Mucosa of stomach (tissue), 1 donor: Measurements from ENCODE around the gene FAM110D.

ENCODE experiments used
- H3K27me3 ChIP-seq: one replicate; pipeline ENCODE4 v1.7.0; 2013; ENCODE audit warnings: mild to moderate bottlenecking, low read length; ENCODE audit not compliant: control insufficient read depth, insufficient read depth
- H3K36me3 ChIP-seq: one replicate; pipeline ENCODE4 v1.7.0; 2013; ENCODE audit warnings: low read length; ENCODE audit not compliant: control insufficient read depth, insufficient read depth
- H3K4me1 ChIP-seq: one replicate; pipeline ENCODE4 v1.7.0; 2013; ENCODE audit warnings: mild to moderate bottlenecking, low read length; ENCODE audit not compliant: control insufficient read depth, insufficient read depth
- H3K4me3 ChIP-seq: one replicate; pipeline ENCODE4 v1.7.0; 2013; ENCODE audit warnings: low read length
- H3K9ac ChIP-seq: one replicate; pipeline ENCODE4 v1.7.0; 2013; ENCODE audit warnings: mild to moderate bottlenecking, low read length, moderate library complexity
- H3K9me3 ChIP-seq: one replicate; pipeline ENCODE4 v1.7.0; 2013; ENCODE audit warnings: mild to moderate bottlenecking, low read length, moderate library complexity; ENCODE audit not compliant: control insufficient read depth
- donor health status: Pancreatic carcinoma.

FAM110D gene

GRCh38 chr1:26158908-26159742 is at the start of gene FAM110D:
Gene FAM110D, plus strand, starts transcription at chr1:26159079. Its CDS starts 2,213 bp downstream, at chr1:26161292.
- H3K4me3 ChIP-seq = no peak within 1 kb of the TSS
- H3K4me1 ChIP-seq = peaks cover 14% of the 10 kb centered on the region
- H3K36me3 ChIP-seq = no peaks in the 10 kb centered on the region
- no peaks in the 10 kb centered on the region for H3K9me3 ChIP-seq
- no peak within 1 kb of the TSS for H3K9ac ChIP-seq
- peaks cover 58% of the 10 kb centered on the region for H3K27me3 ChIP-seq

DNA sequence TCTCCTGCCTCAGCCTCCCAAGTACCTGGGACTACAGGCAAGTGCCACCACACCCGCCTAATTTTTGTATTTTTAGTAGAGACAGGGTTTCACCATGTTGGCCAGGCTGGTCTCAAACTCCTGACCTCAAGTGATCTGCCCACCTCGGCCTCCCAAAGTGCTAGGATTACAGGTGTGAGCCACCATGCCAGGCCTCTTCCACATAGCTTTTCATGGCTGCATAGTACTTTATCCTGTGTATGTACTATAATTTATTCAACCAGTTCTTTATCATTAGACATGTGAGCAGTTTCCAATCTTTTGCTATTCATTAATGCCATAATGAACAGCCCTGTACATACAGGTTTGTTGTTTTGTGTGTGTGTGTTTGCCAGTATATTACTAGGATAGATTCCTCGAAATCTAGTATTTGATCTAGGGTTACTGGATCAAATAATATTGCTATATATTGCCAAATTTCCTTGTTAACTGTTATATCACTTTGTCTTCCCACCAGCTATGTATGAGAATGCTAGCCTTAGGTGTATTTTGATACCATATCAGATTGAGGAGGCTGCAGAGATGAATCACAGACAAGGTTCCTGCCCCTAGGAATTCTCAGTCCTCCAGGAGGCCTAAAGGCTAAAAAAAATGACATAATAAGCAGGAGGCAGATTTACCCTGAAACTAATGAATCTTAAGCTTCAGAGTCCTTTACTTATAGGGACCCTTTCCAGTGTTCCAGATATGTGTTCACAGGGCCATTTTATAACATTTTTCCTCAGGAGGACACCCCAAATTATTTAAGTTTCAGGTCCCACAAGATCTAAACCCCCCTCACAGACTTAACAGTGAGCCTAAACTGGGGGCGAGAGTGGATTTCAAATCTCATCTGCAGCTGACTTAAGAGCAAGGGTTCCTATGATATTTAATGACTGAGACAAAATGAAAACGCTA is 49.4 kb upstream of the FAM110D start:
- H3K9me3 ChIP-seq = no peaks in the 10 kb centered on the region
- H3K4me1 ChIP-seq = peaks cover 16% of the 10 kb centered on the region
- H3K36me3 ChIP-seq = no peaks in the 10 kb centered on the region
- H3K4me3 ChIP-seq = peak overlapping the region; percentile 75
- H3K9ac ChIP-seq = peak overlapping the region; percentile 71
- no peaks in the 10 kb centered on the region for H3K27me3 ChIP-seq

- peaks cover 16% of the 10 kb centered on the region for H3K4me1 ChIP-seq
- H3K9ac ChIP-seq = peak overlapping the region; percentile 71
- no peaks in the 10 kb centered on the region for H3K9me3 ChIP-seq
- no peaks in the 10 kb centered on the region for H3K27me3 ChIP-seq
- no peaks in the 10 kb centered on the region for H3K36me3 ChIP-seq
- H3K4me3 ChIP-seq = peak overlapping the region; percentile 75
These were observed 47.9 kb upstream of the FAM110D start for GRCh38 chr1:26110731-26111529.

DNA sequence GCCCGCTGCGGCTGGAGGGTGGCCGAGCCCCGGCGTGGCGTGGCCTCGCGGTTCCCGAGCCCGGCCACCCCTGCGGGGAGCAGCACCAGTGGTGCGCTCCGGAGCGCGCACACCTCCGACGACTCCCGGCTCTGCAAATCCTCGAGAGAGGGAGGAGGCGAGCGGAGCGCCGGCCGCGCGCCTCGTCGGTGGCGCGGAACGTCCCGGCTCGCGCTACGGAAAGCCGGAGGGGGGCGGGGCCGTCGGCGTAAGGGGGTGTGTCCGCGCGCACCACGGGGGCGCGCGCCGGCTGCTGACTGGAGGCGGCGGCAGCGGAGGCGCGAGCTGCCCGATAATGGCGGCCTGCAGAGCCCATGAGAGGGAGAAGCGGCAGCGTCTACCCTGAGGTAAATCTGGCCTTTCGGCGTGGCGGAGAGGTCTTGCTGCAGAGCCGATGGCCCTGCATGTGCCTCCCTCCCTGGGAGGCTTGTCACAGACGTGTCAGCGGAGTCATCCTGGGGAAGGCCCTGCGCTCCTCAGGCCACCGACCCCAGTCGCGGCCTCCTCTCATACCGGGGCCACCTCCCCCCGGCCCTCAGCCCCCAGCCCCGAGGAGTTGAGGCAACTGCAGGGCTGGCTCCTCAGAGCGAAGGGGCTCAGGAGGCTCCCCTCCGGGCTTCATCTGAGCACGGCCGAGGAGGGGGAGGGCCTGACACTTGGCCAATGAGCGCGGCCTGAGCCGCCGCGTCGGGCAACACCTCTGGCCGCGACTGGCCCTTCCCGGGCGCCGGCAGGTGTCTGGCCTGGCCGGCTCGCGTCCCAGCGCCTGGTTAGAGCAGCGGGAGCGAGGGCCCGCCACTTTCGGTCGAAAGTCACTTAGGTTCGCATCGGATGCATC is 47.1 kb upstream of the FAM110D start, which contains the start of gene PDIK1L:
PDIK1L (plus strand) TSS at position 295 of the 877 bp plus-strand sequence. CDS start 2,485 bp downstream, outside the sequence.
- Histone ChIP-seq H3K9me3 (no peaks in the 10 kb centered on the region), H3K4me1 (peaks cover 16% of the 10 kb centered on the region), H3K4me3 (peak within 1 kb of the TSS; percentile 80), H3K27me3 (no peaks in the 10 kb centered on the region), H3K36me3 (no peaks in the 10 kb centered on the region), H3K9ac (peak within 1 kb of the TSS; percentile 89)

DNA sequence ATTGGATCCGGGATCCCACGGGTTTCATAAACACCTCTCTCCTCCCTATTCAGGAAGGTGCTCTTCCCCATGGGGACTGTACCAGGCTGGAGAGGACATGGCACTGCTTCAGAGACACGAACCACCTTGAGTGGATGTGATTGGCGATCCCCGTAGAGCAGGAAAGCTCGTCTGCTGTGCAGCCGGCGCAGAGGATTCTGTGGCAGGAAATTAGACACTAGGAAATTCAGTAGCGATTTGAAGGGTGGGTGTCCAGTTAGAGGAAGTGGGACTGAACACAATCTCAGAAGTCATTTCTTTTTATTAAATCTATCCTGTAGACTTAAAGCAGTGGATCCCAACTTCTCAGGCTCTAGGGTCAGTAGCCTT is 46.5 kb upstream of the FAM110D start:
- peak overlapping the region; percentile 80 for H3K4me3 ChIP-seq
- H3K27me3 ChIP-seq = no peaks in the 10 kb centered on the region
- peaks cover 16% of the 10 kb centered on the region for H3K4me1 ChIP-seq
- no peaks in the 10 kb centered on the region for H3K36me3 ChIP-seq
- H3K9ac ChIP-seq = peak overlapping the region; percentile 89
- H3K9me3 ChIP-seq = no peaks in the 10 kb centered on the region

DNA sequence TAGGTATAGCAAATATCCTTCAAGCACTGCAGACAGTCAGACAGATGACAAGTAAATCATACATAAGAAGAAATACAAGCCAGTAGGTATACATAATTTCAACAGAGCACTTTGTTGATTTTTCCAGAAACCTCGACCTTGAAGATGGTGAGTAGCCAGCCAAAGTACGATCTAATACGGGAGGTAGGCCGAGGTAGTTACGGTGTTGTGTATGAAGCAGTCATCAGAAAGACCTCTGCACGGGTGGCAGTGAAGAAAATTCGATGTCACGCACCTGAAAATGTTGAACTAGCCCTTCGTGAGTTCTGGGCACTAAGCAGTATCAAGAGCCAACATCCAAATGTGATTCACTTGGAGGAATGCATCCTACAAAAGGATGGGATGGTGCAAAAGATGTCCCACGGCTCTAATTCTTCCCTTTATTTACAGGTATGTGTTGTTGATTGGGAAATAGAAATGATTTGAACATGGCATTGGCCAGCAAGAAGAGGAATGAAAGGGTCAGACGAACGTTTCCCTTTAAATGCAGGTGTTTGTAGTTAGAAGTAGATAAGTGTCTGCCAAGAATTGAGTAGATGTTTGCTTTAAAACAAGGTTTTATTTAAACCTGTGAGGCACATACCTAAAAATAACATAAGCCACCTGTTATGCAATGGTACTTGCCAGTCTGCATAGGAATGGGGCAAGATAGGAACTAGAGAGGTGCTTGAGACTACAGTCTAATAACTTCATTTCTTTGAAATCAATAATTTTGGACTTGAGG is 44.5 kb upstream of the FAM110D start:
- Histone ChIP-seq H3K27me3 (no peaks in the 10 kb centered on the region), H3K9ac (peak overlapping the region; percentile 19), H3K4me3 (peak overlapping the region; percentile 5), H3K4me1 (peaks cover 26% of the 10 kb centered on the region), H3K9me3 (no peaks in the 10 kb centered on the region), H3K36me3 (no peaks in the 10 kb centered on the region)

GRCh38 chr1:26119892-26120608 is 38.8 kb upstream of the FAM110D start:
- Histone ChIP-seq H3K4me3 (no peak overlapping the region), H3K9me3 (no peaks in the 10 kb centered on the region), H3K9ac (no peak overlapping the region), H3K4me1 (peaks cover 30% of the 10 kb centered on the region), H3K27me3 (no peaks in the 10 kb centered on the region), H3K36me3 (no peaks in the 10 kb centered on the region)

DNA sequence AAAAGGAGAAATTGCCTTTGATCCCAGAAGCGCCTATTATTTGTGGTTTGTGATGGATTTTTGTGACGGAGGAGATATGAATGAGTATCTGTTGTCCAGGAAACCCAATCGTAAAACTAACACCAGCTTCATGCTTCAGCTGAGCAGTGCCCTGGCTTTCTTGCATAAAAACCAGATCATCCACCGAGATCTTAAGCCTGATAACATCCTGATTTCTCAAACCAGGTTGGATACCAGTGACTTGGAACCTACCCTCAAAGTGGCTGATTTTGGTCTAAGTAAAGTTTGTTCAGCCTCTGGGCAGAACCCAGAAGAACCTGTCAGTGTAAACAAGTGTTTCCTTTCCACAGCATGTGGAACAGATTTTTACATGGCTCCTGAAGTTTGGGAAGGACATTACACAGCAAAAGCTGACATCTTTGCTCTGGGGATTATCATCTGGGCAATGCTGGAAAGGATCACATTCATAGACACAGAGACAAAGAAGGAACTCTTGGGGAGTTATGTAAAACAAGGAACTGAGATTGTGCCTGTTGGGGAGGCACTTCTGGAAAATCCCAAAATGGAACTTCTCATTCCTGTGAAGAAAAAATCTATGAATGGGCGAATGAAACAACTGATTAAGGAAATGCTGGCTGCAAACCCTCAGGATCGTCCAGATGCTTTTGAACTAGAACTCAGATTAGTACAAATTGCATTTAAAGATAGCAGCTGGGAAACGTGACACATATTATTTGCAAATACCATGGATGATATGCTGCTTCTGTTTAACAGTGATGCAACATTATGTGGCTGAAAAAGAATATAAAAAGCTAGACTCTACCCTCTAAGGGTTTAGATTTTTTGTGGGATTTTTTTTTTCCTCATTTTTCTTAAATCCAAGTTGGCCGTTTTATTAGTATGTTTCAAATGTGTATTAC is 36.8 kb upstream of the FAM110D start:
- no peaks in the 10 kb centered on the region for H3K9me3 ChIP-seq
- peaks cover 40% of the 10 kb centered on the region for H3K4me1 ChIP-seq
- no peaks in the 10 kb centered on the region for H3K36me3 ChIP-seq
- no peaks in the 10 kb centered on the region for H3K27me3 ChIP-seq
- no peak overlapping the region for H3K9ac ChIP-seq
- H3K4me3 ChIP-seq = no peak overlapping the region
